ENCODE results near the gene HSD17B12.

Gene HSD17B12

DNA sequence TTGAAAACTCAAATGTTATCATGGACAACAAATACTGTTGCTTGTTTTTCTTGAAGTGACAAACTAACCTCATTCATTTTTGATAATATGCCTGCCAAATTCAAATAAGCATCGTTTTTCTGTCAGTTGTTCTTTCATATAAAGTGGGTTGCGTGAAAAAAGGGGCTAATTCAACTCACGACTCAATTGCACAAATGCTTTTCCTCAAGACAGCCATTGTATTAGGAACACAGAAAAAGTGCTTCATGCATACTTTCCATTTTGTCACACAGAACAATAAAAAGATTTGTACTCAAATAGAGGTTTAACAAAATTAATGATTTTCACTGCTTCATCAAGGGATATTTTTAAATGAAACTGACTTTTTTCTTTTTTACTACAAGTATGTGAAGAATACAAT, 105.5 kb downstream of the HSD17B12 start:
- no peak for DNase-seq (ENCODE audit: low read depth, low spot score)
- no peak overlapping the region for H3K4me3 ChIP-seq (ENCODE audit: low read length)

DNA sequence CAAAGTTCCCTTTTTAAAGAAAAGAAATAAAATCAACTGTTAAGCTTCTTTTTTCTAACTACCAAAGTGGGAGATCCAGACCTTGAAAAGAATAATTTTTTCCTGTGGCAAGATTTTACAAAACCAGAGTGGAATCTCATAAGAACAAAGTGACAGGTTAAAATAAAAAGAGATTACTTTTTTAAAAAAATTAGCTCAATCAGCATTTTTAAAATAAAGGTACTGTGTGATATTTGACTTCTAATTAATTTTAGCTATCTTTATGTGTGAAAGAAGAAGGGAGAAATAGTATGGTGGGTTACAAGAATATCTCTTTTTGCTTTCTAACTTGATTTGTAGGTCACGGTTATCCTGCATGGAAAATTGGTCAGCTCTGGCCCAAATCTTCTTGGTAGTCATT, 107.3 kb downstream of the HSD17B12 start:
- H3K4me3 ChIP-seq (ENCODE audit: low read length), result no peak overlapping the region
- DNase-seq (ENCODE audit: low read depth, low spot score), result no peak

DNA sequence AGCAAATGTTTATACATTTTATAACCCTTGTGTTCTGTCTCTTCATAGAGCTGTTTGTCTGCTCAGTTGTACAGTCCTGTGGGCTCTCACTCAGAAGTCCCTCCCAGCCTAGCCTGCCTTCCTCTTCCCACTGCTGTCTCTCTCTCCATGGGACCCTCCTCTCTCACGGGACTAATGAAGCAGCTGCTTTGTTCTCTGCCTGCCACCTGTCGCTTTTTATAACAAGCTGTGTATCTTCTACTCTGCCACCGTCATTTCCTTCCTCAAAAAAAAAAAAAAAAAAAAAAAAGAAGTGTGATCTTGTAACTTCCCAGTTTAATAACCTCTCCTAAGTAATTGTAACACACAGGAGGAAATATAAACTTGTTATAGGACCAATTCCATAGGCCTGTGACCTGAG, 107.9 kb downstream of the HSD17B12 start:
- H3K4me3 ChIP-seq (ENCODE audit: low read length), result no peak overlapping the region
- peak; percentile 57 for DNase-seq (ENCODE audit: low read depth, low spot score)

DNA sequence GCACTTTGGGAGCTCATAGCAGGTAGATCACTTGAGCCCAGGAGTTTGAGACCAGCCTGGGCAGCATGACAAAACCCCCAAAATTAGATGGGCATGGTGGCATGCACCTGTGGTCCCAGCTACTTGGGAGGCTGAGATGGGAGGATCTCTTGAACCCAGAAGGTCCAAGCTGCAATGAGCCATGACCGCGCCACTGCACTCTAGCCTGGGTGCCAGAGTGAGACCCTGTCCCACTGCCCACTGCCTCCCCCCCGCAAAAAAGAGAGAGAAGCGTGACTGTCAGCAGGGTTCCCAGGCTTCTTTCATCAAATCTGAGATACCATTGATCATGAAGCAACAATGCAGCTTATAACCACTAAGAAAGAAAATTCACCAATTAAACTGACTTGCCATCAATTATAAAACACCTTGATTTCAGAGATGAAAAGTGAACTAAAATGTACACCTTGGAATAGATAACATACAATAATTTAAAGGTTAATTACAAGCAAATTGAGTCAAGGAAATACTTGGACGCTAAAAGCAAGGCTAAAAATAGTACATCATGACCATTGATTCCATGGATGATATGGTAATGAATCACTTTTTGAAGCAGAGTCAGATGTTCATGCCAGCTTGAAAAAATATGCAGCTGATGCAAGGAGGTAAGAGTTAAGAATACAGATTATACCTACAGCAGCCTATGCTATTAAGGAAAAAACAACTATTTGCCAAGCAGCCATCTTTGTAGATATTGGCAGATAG, 109.3 kb downstream of the HSD17B12 start:
- H3K4me3 ChIP-seq (ENCODE audit: low read length), result no peak overlapping the region
- DNase-seq (ENCODE audit: low read depth, low spot score), result no peak

GRCh38 chr11:43790444-43790794, 109.9 kb downstream of the HSD17B12 start:
- no peak overlapping the region for H3K4me3 ChIP-seq (ENCODE audit: low read length)
- no peak for DNase-seq (ENCODE audit: low read depth, low spot score)

DNA sequence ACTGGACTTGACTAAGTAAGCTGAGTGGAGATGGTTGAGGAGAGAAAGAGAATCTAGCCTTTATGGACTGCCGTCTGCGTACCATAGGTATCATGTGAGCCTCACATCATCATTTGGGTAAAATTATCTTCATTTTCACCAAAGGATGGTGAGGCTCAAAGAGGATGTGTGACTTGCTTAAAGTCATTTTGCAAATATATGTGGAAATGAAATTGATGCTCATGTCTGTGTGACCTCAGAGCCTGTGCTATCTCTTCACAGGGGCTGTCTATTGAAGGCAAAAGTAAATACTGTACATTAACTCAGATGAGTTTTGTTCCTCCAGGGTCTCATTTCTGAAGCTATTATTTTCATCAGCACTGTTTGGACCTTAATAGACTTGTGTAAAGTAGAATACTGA, 116.8 kb downstream of the HSD17B12 start:
- no peak for DNase-seq (ENCODE audit: low read depth, low spot score)
- no peak overlapping the region for H3K4me3 ChIP-seq (ENCODE audit: low read length)

DNA sequence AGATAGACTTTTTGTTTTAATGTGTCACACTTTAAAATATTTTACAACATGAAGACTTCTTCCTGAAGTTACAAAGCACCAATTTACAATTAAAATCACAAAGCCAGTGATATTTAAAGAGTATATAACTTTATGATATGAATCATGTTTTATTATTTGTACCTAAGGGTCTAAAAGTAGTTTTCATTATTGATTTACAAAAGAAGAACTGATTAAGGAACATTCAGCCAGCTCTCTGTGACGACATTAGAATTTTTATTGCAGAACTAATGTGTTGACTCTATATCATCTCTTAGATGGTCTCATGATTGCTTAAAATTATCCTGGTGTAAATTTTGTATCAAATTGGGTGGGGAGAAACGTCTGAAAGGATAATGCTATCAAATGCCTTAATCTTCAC, 117.3 kb downstream of the HSD17B12 start:
- DNase-seq (ENCODE audit: low read depth, low spot score), result no peak
- H3K4me3 ChIP-seq (ENCODE audit: low read length), result no peak overlapping the region

DNA sequence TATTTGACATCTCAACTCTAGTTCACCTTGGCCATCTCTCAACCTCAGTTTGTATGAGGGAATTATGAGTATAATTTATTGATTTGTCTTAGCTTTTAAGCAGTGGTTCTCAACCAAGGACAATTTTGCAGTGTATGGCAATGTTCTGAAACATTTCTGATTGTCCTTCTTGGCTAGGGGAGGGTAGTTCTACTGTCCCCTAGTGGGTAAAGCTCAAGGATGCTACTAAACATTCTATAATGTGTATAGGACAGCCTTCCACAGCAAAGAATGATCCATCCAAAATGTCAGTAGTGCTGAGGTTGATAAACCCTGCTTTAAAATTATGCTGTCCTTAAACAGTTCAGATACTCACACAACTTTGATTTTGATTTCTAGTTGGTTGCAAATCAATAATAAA, 122.0 kb downstream of the HSD17B12 start:
- DNase-seq (ENCODE audit: low read depth, low spot score), result no peak
- H3K4me3 ChIP-seq (ENCODE audit: low read length), result no peak overlapping the region

- no peak for DNase-seq (ENCODE audit: low read depth, low spot score)
- H3K4me3 ChIP-seq (ENCODE audit: low read length), result no peak overlapping the region
Observed at GRCh38 chr11:43803766-43804165, 123.2 kb downstream of the HSD17B12 start.

- no peak for DNase-seq (ENCODE audit: low read depth, low spot score)
- H3K4me3 ChIP-seq (ENCODE audit: low read length), result no peak overlapping the region
Observed at GRCh38 chr11:43806976-43807375, 126.4 kb downstream of the HSD17B12 start.

DNA sequence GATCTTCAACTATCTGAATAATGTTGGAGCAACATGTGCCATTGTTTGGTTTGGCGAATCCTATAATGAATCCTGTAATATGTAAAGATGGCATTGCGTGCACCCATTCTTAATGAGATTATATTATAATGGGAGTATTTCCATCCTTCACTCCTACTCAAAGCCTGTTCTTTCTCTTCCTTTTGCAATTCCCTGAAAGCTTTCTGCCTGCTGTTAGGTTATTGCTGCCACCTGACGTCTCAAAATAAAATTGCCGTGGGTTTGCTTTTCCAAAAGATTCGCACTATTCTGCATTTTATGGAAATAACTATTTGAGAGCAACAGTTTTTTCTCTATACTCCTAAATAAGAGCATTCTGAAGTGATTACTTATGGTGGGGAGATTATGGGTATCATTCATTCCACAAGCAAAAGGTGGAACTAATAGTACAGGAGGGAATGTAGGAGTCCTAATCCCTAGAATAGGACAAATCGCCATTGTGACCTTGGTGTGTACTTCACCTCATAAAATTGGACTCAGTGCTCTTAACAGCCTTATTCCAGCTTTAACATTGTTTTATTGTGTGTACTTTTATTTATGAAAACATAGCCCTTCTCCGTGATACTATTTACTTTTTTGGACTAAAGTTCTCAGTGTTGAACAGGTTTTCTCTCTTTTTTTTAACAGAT, 130.5 kb downstream of the HSD17B12 start:
- DNase-seq (ENCODE audit: low read depth, low spot score), result no peak

GRCh38 chr11:43812471-43812870, 131.9 kb downstream of the HSD17B12 start:
- DNase-seq (ENCODE audit: low read depth, low spot score), result no peak
- no peak overlapping the region for H3K4me3 ChIP-seq (ENCODE audit: low read length)

More for the DNA sequence above, 130.5 kb downstream of the HSD17B12 start:
- H3K4me3 ChIP-seq (ENCODE audit: low read length), result no peak overlapping the region

DNA sequence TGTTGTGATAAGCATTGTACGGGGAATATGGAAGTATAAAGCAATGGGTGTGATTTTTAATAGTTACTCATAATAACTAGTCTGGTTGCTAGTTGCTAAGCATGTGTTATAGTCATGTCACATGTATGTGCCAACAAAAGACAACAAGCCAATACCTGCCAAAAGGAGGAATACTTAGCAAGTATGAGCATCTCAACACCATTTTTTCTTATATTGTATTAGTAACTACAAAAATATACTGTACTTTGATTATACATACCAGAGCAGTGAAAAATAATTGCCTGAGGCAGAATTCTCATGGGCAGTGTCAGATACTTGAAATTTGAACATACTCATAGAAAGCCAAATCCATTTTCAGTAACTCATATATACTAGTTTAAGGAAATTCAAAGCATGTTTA, 137.7 kb downstream of the HSD17B12 start:
- no peak overlapping the region for H3K4me3 ChIP-seq (ENCODE audit: low read length)
- DNase-seq (ENCODE audit: low read depth, low spot score), result no peak

DNA sequence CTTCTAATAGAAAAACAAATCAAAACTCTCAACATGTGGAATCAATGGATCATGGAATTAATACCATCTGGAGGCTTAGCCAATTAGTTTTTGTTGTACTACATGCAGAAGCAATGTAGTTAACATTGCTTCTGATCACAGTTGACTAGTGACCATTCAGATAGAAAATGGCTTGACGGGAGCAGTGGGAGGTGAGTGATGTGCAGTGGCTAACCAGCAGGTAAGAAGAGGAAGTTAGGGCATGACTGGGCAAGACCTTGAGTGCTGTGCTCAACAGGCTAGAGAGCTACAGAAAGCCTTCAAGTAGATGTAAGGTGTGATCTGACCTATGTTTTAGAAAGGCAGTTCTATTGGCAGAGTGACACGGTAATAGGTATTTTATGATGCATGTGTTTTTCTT, 139.4 kb downstream of the HSD17B12 start:
- no peak overlapping the region for H3K4me3 ChIP-seq (ENCODE audit: low read length)
- no peak for DNase-seq (ENCODE audit: low read depth, low spot score)

DNA sequence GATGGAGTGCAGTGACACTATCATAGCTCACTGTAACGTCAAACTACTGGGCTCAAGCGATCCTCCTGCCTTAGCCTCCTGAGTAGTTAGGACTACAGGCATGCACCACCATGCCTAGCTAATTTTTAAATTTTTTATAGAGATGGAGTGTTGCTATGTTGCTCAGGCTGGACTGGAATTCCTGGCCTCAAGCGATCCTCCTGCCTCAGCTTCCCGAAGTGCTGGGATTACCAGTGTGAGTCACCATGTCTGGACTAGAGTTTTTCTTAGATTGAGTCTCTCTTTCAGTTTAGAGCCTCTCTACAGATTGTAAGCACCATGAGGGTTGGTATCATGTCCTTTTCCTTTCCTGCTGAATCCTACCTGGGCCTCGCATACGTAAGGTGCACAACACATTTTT, 142.8 kb downstream of the HSD17B12 start:
- no peak overlapping the region for H3K4me3 ChIP-seq (ENCODE audit: low read length)
- no peak for DNase-seq (ENCODE audit: low read depth, low spot score)

- no peak for DNase-seq (ENCODE audit: low read depth, low spot score)
- H3K4me3 ChIP-seq (ENCODE audit: low read length), result no peak overlapping the region
Observed at GRCh38 chr11:43823851-43824250, 143.3 kb downstream of the HSD17B12 start.

- DNase-seq (ENCODE audit: low read depth, low spot score), result peak; percentile 15
- no peak overlapping the region for H3K4me3 ChIP-seq (ENCODE audit: low read length)
Observed at GRCh38 chr11:43825217-43825816, 144.8 kb downstream of the HSD17B12 start.

DNA sequence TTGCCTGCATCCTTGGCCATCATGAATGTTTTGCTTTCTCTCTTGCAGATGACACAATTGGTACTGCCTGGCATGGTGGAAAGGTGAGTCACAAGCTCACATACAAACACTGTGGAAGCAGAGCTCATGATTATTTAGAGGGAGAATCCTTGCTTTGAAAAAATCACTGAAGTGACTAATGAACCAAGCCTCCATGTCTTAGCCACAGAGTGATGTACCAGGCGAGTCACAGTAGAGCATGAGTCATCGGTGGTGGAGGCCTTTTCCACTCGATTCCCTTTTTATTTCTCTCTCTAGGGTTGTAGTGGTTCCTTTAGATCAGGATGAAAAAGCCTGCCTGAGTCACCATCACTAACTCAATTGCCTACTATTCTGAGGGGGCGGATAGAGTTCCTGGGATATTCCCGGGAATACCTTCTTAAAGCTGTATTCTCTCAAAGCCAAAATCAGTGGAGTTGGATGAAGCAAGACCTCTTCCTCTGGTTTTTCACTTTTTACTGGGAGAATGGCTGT, 150.4 kb downstream of the HSD17B12 start:
- DNase-seq (ENCODE audit: low read depth, low spot score), result no peak
- no peak overlapping the region for H3K4me3 ChIP-seq (ENCODE audit: low read length)

DNA sequence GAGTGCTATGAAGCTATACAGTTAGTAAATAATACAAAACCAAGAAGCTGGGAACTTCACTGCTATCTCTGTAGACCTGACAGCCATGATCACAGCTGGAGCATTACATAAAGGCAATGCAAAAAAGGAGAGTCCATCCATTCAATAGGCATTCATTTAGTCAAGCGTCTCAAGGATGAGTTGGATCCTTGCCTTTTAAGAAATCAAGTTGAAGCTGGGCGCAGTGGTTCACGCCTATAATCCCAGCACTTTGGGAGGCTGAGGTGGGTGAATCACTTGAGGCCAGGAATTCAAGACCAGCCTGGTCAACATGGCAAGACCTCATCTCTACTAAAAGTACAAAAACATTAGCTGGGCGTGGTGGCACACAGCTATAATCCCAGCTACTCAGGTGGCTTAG, 152.0 kb downstream of the HSD17B12 start:
- H3K4me3 ChIP-seq (ENCODE audit: low read length), result no peak overlapping the region
- DNase-seq (ENCODE audit: low read depth, low spot score), result no peak

GRCh38 chr11:43833657-43834073, 153.1 kb downstream of the HSD17B12 start:
- DNase-seq (ENCODE audit: low read depth, low spot score), result no peak
- H3K4me3 ChIP-seq (ENCODE audit: low read length), result no peak overlapping the region
